SK-N-SH treated with all-trans-retinoic acid at 6 μM for 48 hours (cell line): ENCODE data around the gene ATXN3L.

Experiments
- PATZ1 ChIP-seq: fragments of 250-450 bp; sonication (Bioruptor Pico); IDR thresholded peaks from 2 replicates; pipeline ENCODE4 v1.8.0; 2020; ENCODE audit warnings: mild to moderate bottlenecking, moderate library complexity, borderline replicate concordance
- POU6F1 ChIP-seq: fragments of 250-450 bp; sonication (Bioruptor Pico); IDR thresholded peaks from 2 replicates; pipeline ENCODE4 v1.8.0; 2021; ENCODE audit warnings: low read depth, mild to moderate bottlenecking, moderate library complexity, borderline replicate concordance
- PPARA ChIP-seq: fragments of 250-450 bp; sonication (Bioruptor Pico); IDR thresholded peaks from 2 replicates; pipeline ENCODE4 v1.5.0; 2020; ENCODE audit warnings: mild to moderate bottlenecking, borderline replicate concordance
- RARB ChIP-seq: fragments of 250-450 bp; sonication (Bioruptor Pico); IDR thresholded peaks from 2 replicates; pipeline ENCODE4 v1.8.0; 2021; ENCODE audit warnings: mild to moderate bottlenecking, moderate library complexity
- TOX ChIP-seq: fragments of 250-450 bp; sonication (Bioruptor Pico); IDR thresholded peaks from 2 replicates; pipeline ENCODE4 v1.8.0; 2021; ENCODE audit warnings: mild to moderate bottlenecking, moderate library complexity, borderline replicate concordance
- TSHZ2 ChIP-seq: fragments of 250-450 bp; sonication (Bioruptor Pico); IDR thresholded peaks from 2 replicates; pipeline ENCODE4 v1.5.0; 2020; ENCODE audit warnings: mild to moderate bottlenecking, moderate library complexity
- ZNF565 ChIP-seq: fragments of 450-650 bp; formaldehyde crosslinking; conservative IDR thresholded peaks from 2 replicates; pipeline ENCODE4 v1.5.0; 2020; ENCODE audit warnings: low read depth, mild to moderate bottlenecking, moderate library complexity
- ZNF8 ChIP-seq: fragments of 450-650 bp; formaldehyde crosslinking; IDR thresholded peaks from 2 replicates; pipeline ENCODE4 v1.5.0; 2020; ENCODE audit warnings: mild to moderate bottlenecking, moderate library complexity

GRCh38 chrX:13283512-13283911 is 36.3 kb downstream of the ATXN3L start:
- TF ChIP-seq TOX (no peak), RARB (CRISPR knock-in tag) (no peak), PPARA (CRISPR knock-in tag) (no peak), POU6F1 (CRISPR knock-in tag) (no peak), ZNF565 (no peak), TSHZ2 (CRISPR knock-in tag) (no peak), ZNF8 (CRISPR knock-in tag) (no peak), PATZ1 (CRISPR knock-in tag) (no peak)
